IPS-18c (cell line): ENCODE results near the gene RBM47.
"Not testable (repeated sequence)": the region's sequence is repeated elsewhere in the genome, so short reads cannot be mapped to it uniquely, and the experiment has no call there.

ENCODE experiments used
- H3K4me3 ChIP-seq: 2 replicates; pipeline ENCODE4 v1.7.0; 2013; ENCODE audit warnings: low read depth, mild to moderate bottlenecking, low read length, moderate library complexity; ENCODE audit not compliant: insufficient read depth
- H3K9me3 ChIP-seq: one replicate; pipeline ENCODE4 v1.6.1; 2013; ENCODE audit warnings: mild to moderate bottlenecking, low read length, moderate library complexity; ENCODE audit not compliant: control insufficient read depth, insufficient read depth

RBM47 gene

GRCh38 chr4:40458109-40458508 lies 171.6 kb downstream of the RBM47 start:
- Histone ChIP-seq H3K9me3 (no peaks in the 10 kb centered on the region), H3K4me3 (no peak overlapping the region)

GRCh38 chr4:40455340-40455902 lies 174.2 kb downstream of the RBM47 start:
- Histone ChIP-seq H3K9me3 (no peaks in the 10 kb centered on the region), H3K4me3 (no peak overlapping the region)

- Histone ChIP-seq H3K9me3 (no peaks in the 10 kb centered on the region), H3K4me3 (no peak overlapping the region)
Measured at GRCh38 chr4:40454816-40455215, 174.8 kb downstream of the RBM47 start.

GRCh38 chr4:40453912-40454311 lies 175.8 kb downstream of the RBM47 start:
- Histone ChIP-seq H3K9me3 (no peaks in the 10 kb centered on the region), H3K4me3 (no peak overlapping the region)

- no peak overlapping the region for H3K4me3 ChIP-seq
- H3K9me3 ChIP-seq, result no peaks in the 10 kb centered on the region
Measured at GRCh38 chr4:40448875-40449274, 180.8 kb downstream of the RBM47 start.

GRCh38 chr4:40446839-40447238 lies 182.8 kb downstream of the RBM47 start:
- Histone ChIP-seq H3K9me3 (no peaks in the 10 kb centered on the region), H3K4me3 (no peak overlapping the region)

- H3K9me3 ChIP-seq, H3K4me3 ChIP-seq: not testable (repeated sequence)
Measured at GRCh38 chr4:40446261-40446750, 183.4 kb downstream of the RBM47 start.

- Histone ChIP-seq H3K9me3 (no peaks in the 10 kb centered on the region), H3K4me3 (no peak overlapping the region)
Measured at GRCh38 chr4:40445671-40446070, 184.0 kb downstream of the RBM47 start.

- H3K4me3 ChIP-seq, result no peak overlapping the region
- H3K9me3 ChIP-seq, result no peaks in the 10 kb centered on the region
Measured at GRCh38 chr4:40441430-40441829, 188.2 kb downstream of the RBM47 start.

GRCh38 chr4:40439519-40439918 lies 190.1 kb downstream of the RBM47 start:
- Histone ChIP-seq H3K9me3 (no peaks in the 10 kb centered on the region), H3K4me3 (no peak overlapping the region)

GRCh38 chr4:40438384-40439026 lies 191.2 kb downstream of the RBM47 start:
- Histone ChIP-seq H3K9me3 (no peaks in the 10 kb centered on the region), H3K4me3 (no peak overlapping the region)

GRCh38 chr4:40437741-40438383 lies 191.8 kb downstream of the RBM47 start:
- Histone ChIP-seq H3K9me3 (no peaks in the 10 kb centered on the region), H3K4me3 (no peak overlapping the region)

GRCh38 chr4:40435306-40435705 lies 194.4 kb downstream of the RBM47 start:
- H3K9me3 ChIP-seq, result not testable (repeated sequence)

GRCh38 chr4:40434126-40434687 lies 195.5 kb downstream of the RBM47 start:
- Histone ChIP-seq H3K9me3 (no peaks in the 10 kb centered on the region), H3K4me3 (no peak overlapping the region)

More at GRCh38 chr4:40435306-40435705, 194.4 kb downstream of the RBM47 start:
- H3K4me3 ChIP-seq, result not testable (repeated sequence)

GRCh38 chr4:40432504-40432903 lies 197.2 kb downstream of the RBM47 start:
- Histone ChIP-seq H3K9me3 (no peaks in the 10 kb centered on the region), H3K4me3 (no peak overlapping the region)

- H3K4me3 ChIP-seq, H3K9me3 ChIP-seq: not testable (repeated sequence)
Measured at GRCh38 chr4:40427871-40428270, 201.8 kb downstream of the RBM47 start.

GRCh38 chr4:40427128-40427527 lies 202.5 kb downstream of the RBM47 start:
- Histone ChIP-seq H3K4me3 (no peak overlapping the region), H3K9me3 (no peaks in the 10 kb centered on the region)
